HCT116 (cell line): ENCODE data around the gene SPOCD1.

Source experiments
- POLR2A ChIP-seq: IDR thresholded peaks from 2 replicates; pipeline ENCODE4 v1.7.0; 2011; ENCODE audit warnings: borderline replicate concordance; ENCODE audit not compliant: insufficient read depth, insufficient read length; ENCODE audit errors: extremely low read depth
- TF ChIP-seq, protein P1 (sequence below): IDR thresholded peaks from 2 replicates; pipeline ENCODE4 v1.6.1; 2012

GRCh38 chr1:31791131-31791858 lies 24.5 kb downstream of the SPOCD1 start:
- no peak for TF ChIP-seq POLR2A
- TF ChIP-seq, protein P1, sequence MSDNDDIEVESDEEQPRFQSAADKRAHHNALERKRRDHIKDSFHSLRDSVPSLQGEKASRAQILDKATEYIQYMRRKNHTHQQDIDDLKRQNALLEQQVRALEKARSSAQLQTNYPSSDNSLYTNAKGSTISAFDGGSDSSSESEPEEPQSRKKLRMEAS: no peak
